ENCODE measurements around the gene C9orf57. TPM values are rescaled to one million over a fixed set of nuclear protein-coding genes. Genes with fewer than 3 reads are reported as not detected.
"Not testable (repeated sequence)": the region's sequence is repeated elsewhere in the genome, so short reads cannot be mapped to it uniquely, and the experiment has no call there.

Gene C9orf57
- total RNA-seq (2014; rRNA removed; shearing (Covaris generic)) = not detected in 2 replicates

DNA sequence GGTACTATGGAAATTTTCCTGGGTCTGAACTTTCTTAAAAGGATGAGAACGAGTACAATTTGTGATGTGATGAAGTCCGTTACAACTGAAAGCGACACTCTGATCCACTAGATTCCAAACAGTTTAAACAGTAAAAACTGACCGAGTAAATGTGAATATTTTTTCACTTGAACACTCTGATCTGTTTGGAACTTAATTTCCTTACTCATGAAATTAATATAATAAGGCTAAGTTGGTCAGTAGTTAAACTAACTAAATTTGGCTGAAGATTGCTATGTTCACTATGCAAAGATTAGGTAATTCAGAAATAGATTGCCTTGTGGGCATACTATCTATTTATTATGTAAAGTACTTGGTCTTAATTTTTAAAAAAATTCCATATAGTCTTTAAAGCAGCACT lies at the start of gene C9orf57:
Gene C9orf57 (minus strand): TSS at position 101 of the 400 bp plus-strand sequence. CDS start 1,282 bp downstream, outside the sequence.
- DNase-seq (ENCODE audit: low spot score) = no peak

GRCh38 chr9:72102520-72102919 lies 42.1 kb upstream of the C9orf57 start:
- DNase-seq (ENCODE audit: low spot score) = no peak

DNA sequence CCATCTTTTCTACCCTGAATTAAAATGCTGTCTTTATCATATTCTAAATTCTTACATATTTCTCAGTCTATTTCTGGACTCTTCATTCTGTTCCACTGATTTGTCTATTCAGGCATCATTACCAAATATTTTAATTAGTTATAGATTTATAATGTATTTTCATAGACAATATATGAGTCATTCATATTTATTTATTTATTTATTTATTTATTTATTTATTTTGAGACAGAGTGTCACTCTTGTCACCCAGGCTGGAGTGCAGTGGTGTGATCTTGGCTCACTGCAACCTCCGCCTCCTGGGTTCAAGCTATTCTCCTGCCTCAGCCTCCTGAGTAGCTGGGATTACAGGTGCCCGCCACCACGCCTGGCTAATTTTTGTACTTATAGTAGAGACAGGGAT lies 35.1 kb upstream of the C9orf57 start:
- DNase-seq (ENCODE audit: low spot score) = not testable (repeated sequence)

DNA sequence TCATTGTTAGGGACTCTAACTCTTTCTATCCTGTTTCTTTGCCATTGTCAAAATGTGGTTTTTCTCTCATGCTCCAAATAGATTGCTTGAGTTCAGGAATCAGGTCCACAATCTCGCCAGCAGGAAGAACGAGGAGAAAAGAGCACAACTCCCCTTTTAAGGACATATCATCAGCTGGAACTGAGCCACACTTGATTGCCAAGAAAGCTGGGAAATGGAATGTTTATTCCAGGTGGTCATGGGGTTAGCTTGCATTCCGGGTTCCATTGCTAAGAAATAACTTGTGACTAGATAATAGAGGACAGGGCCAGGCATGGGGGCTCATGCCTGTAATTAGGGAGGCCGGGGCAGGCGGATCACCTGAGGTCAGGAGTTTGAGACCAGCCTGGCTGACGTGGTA lies 32.4 kb upstream of the C9orf57 start:
- DNase-seq (ENCODE audit: low spot score) = no peak

DNA sequence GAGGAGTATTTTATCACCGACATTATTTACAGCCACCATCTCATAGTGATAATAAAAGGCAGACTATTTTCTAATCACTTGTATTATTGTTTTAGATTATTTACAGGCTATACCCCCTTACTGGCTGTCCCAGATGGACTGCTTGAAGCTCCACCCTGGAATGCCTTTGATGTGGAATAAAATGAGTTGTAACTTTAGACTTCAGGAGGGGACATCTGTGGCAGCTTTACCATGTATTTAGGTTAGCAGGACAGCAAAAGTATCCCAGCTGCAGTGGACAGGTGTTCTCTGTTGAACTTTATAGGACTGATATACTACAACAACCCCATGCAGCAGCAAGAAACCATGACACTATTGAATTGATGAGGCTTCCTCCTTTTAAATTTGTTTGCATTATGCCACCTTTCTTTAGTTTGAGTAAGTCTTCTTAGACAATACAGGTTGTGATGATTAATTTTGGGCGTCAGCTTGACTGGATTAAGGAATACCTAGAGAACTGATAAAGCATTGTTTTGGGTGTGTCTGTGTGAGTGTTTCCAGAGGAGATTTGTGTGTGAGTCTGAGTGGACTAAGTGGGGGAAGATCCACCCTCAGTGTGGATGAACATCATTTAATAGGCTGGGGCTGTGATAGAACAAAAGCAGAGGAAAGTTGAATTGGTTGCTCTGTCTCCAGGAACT lies 29.2 kb upstream of the C9orf57 start:
- DNase-seq (ENCODE audit: low spot score) = peak; percentile 69

DNA sequence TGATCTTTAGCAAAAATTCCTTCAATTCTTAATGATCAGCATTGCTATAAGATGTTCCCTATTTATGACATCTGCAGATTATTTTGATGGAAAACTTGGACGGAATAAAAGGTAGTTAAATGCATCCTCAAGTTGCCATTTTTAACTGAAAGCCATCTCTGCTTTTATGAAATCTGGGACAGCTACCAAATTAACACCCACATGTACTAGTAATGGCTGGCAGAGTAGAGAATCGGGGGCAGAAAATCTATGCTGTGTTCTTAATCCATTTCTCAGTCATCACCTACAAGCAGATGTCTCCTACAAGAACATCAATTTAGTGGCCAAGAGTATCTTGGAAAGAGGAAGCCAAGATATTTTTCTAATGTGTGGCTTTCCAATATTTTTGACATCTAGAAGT lies 22.1 kb upstream of the C9orf57 start:
- no peak for DNase-seq (ENCODE audit: low spot score)

DNA sequence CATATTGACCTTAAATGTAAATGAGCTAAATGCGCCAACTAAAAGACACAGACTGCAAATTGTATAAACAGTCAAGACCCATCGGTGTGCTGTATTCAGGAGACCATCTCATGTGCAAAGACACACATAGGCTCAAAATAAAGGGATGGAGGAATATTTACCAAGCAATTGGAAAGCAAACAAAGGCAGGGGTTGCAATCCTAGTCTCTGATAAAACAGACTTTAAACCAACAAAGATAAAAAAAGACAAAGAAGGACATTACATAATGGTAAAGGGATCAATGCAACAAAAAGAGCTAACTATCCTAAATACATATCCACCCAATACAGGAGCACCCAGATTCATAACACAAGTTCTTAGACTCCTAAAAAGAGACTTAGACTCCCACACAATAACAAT lies 14.3 kb upstream of the C9orf57 start:
- DNase-seq (ENCODE audit: low spot score) = not testable (repeated sequence)

GRCh38 chr9:72065076-72065475 lies 4.7 kb upstream of the C9orf57 start:
- DNase-seq (ENCODE audit: low spot score) = no peak

DNA sequence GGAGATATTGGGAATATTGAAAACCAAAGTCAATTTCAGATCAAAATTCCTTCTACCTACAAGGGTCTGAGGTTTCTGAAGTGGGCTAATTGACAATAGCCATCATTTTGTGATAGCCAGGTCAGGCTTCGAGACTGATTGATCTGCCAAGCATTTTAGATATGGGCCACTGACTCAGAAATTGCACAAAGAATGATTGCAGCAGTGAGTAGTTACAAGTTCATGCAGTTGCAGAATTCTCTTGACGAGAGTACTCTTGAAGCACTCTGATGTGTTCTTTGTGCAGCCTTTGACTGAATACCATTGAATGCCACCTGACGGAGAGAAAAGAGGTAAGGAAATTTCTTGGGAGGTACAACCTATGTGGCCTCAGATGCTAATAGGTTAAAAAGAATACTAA lies 8.3 kb downstream of the C9orf57 start:
- no peak for DNase-seq (ENCODE audit: low spot score)

GRCh38 chr9:72048850-72049249 lies 11.6 kb downstream of the C9orf57 start:
- DNase-seq (ENCODE audit: low spot score) = no peak

- DNase-seq (ENCODE audit: low spot score) = no peak
Measured at GRCh38 chr9:72046630-72047456, 13.6 kb downstream of the C9orf57 start.

DNA sequence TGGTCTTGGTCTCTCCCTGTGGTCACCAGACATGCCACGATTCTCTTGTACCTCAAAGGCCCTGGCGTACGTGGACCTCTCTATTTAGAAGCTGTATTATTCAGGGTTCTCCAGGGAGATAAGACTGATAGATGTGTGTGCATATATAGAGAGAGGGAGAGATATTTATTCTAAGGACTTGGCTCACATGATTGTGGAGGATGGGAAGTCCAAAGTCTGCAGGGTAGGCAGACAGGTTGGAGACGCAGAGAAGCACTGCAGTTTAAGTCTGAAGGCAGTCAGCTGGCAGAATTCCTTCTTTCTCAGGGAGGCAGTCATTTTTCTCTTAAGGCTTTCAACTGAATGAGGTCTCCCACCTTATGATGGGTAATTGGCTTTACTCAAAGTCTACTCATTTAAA lies 16.3 kb downstream of the C9orf57 start:
- peak; percentile 28 for DNase-seq (ENCODE audit: low spot score)

DNA sequence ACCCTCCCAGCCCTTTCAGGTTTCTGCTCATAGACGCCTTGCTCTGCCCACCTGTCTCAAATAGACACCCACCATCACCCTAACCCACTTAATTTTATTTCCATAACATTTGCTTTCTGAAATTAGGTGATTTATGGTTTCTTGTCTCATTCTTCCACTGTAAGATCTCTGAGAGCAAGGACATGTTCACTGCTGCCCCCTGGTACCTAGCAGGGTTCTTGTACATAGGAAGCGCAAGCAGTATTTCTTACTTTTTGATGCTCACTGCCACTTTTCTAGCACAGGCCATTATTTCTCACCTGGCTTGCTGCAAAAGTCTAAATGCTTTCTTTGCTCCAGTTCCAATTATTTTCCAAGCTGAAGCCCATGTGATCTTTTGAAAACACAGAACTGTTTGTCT lies 16.8 kb downstream of the C9orf57 start:
- peak; percentile 33 for DNase-seq (ENCODE audit: low spot score)

- no peak for DNase-seq (ENCODE audit: low spot score)
Measured at GRCh38 chr9:72042928-72043327, 17.5 kb downstream of the C9orf57 start.

DNA sequence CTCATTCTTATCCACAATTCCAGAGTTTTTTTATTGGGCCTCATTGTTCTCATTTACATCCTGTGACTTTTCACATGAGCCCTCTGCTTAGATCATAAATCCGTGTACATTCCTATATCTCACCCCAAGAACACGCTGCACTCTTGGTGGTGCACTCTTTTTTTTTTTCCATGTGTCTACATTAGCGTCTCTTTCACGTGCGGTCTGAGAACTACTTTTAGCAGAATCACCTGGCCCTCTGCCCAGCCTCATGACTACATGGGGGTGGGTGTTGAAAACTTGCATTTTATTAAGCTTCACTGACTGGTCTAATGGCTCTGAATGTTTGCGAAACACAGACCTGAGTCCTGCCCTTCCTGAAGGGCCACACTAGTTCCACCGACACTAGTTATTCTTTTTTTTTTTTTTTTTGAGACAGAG lies 18.6 kb downstream of the C9orf57 start:
- DNase-seq (ENCODE audit: low spot score) = peak; percentile 84

- no peak for DNase-seq (ENCODE audit: low spot score)
Measured at GRCh38 chr9:72041369-72041768, 19.0 kb downstream of the C9orf57 start.

DNA sequence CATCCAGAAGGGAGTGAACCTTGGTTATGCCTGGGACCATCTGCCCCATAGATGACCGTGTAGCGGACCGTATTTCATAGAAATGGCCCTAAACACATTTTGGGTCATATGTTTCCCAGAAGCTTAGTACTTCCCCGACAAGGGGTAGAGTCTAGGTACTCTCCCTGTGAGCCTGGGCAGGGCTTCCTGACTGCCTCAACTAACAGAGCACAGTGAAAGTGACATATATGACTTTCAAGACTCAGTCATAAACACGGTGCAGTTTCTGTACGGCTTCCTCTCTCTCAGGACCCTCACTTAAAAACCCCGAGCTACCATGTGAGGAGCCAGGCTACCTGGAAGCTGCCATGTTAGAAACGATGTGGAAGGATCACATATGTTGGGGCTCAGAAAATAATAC lies 20.9 kb downstream of the C9orf57 start:
- DNase-seq (ENCODE audit: low spot score) = no peak

- DNase-seq (ENCODE audit: low spot score) = peak; percentile 97
Measured at GRCh38 chr9:72038890-72039410, 21.5 kb downstream of the C9orf57 start.

GRCh38 chr9:72038408-72038807 lies 22.0 kb downstream of the C9orf57 start:
- DNase-seq (ENCODE audit: low spot score) = no peak

- DNase-seq (ENCODE audit: low spot score) = no peak
Measured at GRCh38 chr9:72037571-72037970, 22.8 kb downstream of the C9orf57 start.

DNA sequence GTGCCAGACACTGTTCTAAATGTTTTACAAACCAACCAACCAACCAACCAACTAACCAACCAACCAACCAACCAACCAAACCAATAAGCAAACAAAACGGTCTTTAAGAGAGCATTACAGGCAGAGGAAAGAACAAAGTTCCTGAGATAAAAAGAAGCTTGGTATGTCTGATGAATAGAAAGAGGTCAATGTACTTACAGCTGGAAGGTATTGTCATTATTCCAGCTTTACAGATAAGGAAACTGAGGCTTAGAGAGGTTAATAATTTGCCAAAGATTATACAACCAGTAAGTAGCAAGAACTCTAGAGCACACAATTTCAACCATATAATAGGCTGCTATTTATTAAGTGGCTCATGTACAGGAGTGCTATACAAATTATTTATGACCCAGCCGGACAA lies 29.6 kb downstream of the C9orf57 start:
- DNase-seq (ENCODE audit: low spot score) = no peak

DNA sequence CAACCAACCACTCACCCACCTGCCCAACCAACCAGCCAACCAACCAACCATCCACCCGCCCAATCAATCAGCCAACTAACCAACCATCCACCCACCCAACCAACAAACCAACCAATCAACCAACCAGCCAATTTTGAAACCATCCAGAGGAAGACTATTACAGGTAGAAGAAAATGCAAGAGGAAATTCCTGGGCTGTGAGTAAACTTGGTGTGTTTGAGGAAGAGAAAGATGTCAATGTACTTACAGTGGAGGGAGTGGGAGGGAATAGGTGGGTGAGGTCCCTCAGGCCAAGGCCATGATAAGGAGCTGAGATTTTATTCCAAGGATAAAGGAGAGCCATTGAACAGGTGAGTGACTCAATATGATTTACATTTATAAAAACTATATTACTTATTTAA lies 30.4 kb downstream of the C9orf57 start:
- DNase-seq (ENCODE audit: low spot score) = no peak

- no peak for DNase-seq (ENCODE audit: low spot score)
Measured at GRCh38 chr9:72025906-72026305, 34.5 kb downstream of the C9orf57 start.
